ENCODE results near the gene MOK. TPM values are rescaled to one million over a fixed set of nuclear protein-coding genes. Genes with fewer than 3 reads are reported as not detected.

MOK gene
- total RNA-seq, 4 donors from 2014 or later = 1.0 to 23.0 (median 11.9) TPM

DNA sequence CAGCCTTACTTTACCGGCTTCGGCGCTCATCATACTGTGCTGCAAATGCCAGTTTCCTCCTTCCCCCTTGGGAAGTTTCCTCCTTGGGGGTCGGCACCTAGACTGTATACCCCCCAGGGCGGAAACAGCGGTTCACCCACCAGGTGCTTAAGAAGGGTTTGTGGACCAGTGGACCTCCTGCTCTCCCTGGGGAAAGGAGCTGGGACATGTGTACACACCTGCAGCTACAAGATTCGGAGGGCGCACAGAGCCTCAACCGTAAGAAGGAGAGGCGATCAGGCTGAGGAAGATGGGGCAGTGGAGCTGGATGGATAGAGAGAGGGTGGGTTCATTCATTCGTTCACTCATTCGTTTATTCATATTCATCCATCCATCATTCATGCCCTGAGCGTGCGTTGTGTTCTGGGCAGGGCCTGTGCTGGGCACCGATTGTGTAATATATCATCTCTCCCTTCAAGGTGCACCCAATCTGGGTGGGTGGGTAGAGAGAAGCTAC lies 13.9 kb upstream of the MOK start:
- H3K4me1 ChIP-seq = peaks cover 0 to 4% of the 10 kb centered on the region in 2 donors
- no peaks in the 10 kb centered on the region for H3K9me3 ChIP-seq
- no peak for TF ChIP-seq POLR2A (IDR thresholded peaks at IDR 0.05)
- no peak for TF ChIP-seq CTCF (IDR thresholded peaks at IDR 0.05)
- peak overlapping the region; percentile 55 to 72 for H3K4me3 ChIP-seq
- H3K36me3 ChIP-seq = no peaks in the 10 kb centered on the region
- intact Hi-C loops (cut with DNase I; ENCODE audit: low total_unique reads) = loop anchor here (10.0 kb wide), 1 partner anchor 84 kb away; no protein-coding TSS in a partner anchor
- no peaks in the 10 kb centered on the region for H3K27me3 ChIP-seq
- peak overlapping the region; percentile 96 to 98 for H3K27ac ChIP-seq
- DNase-seq = peak; percentile 37 to 39

- H3K4me3 ChIP-seq = peak overlapping the region; percentile 28 to 35
- H3K4me1 ChIP-seq = peaks cover 0 to 4% of the 10 kb centered on the region in 2 donors
- intact Hi-C loops (cut with DNase I; ENCODE audit: low total_unique reads) = loop anchor here (10.0 kb wide), 1 partner anchor 83 kb away; no protein-coding TSS in a partner anchor
- H3K27me3 ChIP-seq = no peaks in the 10 kb centered on the region
- TF ChIP-seq POLR2A (IDR thresholded peaks at IDR 0.05) = no peak
- no peaks in the 10 kb centered on the region for H3K9me3 ChIP-seq
- no peaks in the 10 kb centered on the region for H3K36me3 ChIP-seq
- no peak for DNase-seq
- peak overlapping the region; percentile 96 to 98 for H3K27ac ChIP-seq
These were observed 12.7 kb upstream of the MOK start for GRCh38 chr14:102317564-102318248.

DNA sequence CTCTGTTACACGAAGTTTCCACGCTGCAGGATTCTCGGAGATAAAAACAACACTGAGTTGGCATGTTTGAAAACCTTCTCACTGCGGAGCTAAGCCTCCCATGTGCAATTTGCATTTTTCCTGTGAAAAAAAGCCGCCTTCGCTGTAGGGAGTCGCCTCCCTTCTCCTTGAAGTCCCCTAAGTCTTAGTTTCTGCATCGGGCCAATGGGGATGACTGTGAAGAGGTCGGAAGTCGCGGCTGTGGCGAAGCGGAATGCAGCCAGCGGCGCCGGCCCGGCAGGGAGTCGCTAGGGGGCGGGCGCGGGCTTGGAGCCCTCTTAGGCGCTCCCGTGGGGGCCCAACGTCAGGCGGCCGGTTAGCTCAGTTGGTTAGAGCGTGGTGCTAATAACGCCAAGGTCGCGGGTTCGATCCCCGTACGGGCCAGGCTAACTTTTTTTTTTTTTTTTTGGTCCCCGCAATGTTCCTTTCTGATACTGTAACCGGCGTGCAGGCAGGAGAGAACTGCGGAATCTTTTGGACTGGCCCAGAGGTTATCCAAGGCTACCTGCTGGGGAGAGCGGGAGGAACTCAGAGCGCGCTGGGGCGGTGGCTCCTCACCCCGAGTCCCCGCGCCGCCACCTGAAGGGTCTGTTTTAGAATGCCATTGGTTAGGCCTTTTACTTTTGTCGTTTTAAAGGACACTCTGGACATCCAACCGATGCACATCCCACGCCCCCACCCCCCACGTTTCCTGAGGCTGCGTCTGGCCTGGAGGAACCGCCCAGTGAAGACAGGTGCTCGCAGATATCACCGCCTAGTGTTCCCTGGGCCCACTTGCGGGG lies 12.0 kb upstream of the MOK start:
- Histone ChIP-seq H3K9me3 (no peaks in the 10 kb centered on the region), H3K4me3 (peak overlapping the region; percentile 28 to 35), H3K27ac (peak overlapping the region; percentile 96 to 98), H3K36me3 (no peaks in the 10 kb centered on the region), H3K4me1 (peaks cover 0 to 4% of the 10 kb centered on the region in 2 donors), H3K27me3 (no peaks in the 10 kb centered on the region)
- intact Hi-C loops (cut with DNase I; ENCODE audit: low total_unique reads) = loop anchor here (10.0 kb wide), 1 partner anchor 82 kb away; no protein-coding TSS in a partner anchor
- DNase-seq = peak; percentile 88 to 92
- TF ChIP-seq CTCF (IDR thresholded peaks at IDR 0.05) = peak; percentile 83 to 95 (median 92)
- peak in 1 of 2 donors; percentile 5 for TF ChIP-seq POLR2A (IDR thresholded peaks at IDR 0.05)

GRCh38 chr14:102316338-102316742 lies 11.4 kb upstream of the MOK start:
- TF ChIP-seq CTCF (IDR thresholded peaks at IDR 0.05) = no peak
- TF ChIP-seq POLR2A (IDR thresholded peaks at IDR 0.05) = no peak
- H3K9me3 ChIP-seq = no peaks in the 10 kb centered on the region
- peaks cover 0 to 4% of the 10 kb centered on the region in 2 donors for H3K4me1 ChIP-seq
- H3K27me3 ChIP-seq = no peaks in the 10 kb centered on the region
- DNase-seq = peak; percentile 39 to 71
- intact Hi-C loops (cut with DNase I; ENCODE audit: low total_unique reads) = loop anchor here (10.0 kb wide), 1 partner anchor 82 kb away; no protein-coding TSS in a partner anchor
- H3K4me3 ChIP-seq = peak overlapping the region; percentile 28 to 35
- peak overlapping the region; percentile 96 to 98 for H3K27ac ChIP-seq
- H3K36me3 ChIP-seq = no peaks in the 10 kb centered on the region

GRCh38 chr14:102315121-102315520 lies 10.2 kb upstream of the MOK start:
- no peaks in the 10 kb centered on the region for H3K36me3 ChIP-seq
- intact Hi-C loops (cut with DNase I; ENCODE audit: low total_unique reads) = loop anchor here (10.0 kb wide), 1 partner anchor 80 kb away; no protein-coding TSS in a partner anchor
- H3K4me3 ChIP-seq = no peak overlapping the region
- no peak overlapping the region for H3K27ac ChIP-seq
- no peak for DNase-seq
- H3K27me3 ChIP-seq = no peaks in the 10 kb centered on the region
- no peak for TF ChIP-seq POLR2A (IDR thresholded peaks at IDR 0.05)
- TF ChIP-seq CTCF (IDR thresholded peaks at IDR 0.05) = no peak
- no peaks in the 10 kb centered on the region for H3K9me3 ChIP-seq
- peaks cover 0 to 4% of the 10 kb centered on the region in 2 donors for H3K4me1 ChIP-seq

Data from uterus (tissue), 4 donors.